HFF-Myc (cell line): ENCODE measurements around the gene FIG4.

Experiments
- DNase-seq: peaks from one replicate; pipeline ENCODE4 v3.0.0-alpha.2; 2011; ENCODE audit warnings: low read depth; ENCODE audit errors: extremely low read depth
- H3K4me3 ChIP-seq: replicated peaks from 2 replicates; pipeline ENCODE4 v1.5.1; 2011; ENCODE audit warnings: low read depth, mild to moderate bottlenecking, control low read depth, low read length
- TF ChIP-seq, protein P1 (sequence below): IDR thresholded peaks from 2 replicates; pipeline ENCODE4 v1.5.1; 2012; ENCODE audit warnings: mild to moderate bottlenecking, low read depth, low read length, control low read depth; ENCODE audit errors: missing control alignments

The FIG4 gene

DNA sequence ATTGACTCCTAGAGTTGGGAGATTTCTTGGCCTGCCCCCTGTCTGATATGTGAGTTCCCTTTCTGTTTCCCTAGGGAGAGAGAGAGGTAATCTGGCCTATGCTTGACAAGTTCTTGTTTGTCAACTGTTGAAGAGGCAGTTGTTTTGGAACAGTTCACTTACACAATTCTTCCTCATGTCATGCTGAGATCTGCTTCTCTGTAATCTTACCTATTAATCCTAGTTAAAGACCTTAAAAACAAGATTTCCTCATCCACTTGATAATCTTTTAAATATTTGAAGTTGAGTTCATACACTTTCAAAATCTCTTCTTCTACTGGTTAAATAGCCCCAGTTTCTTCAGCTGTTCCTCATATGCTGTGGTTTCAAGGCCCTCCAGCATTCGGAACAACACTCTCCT, 89.9 kb downstream of the FIG4 start:
- H3K4me3 ChIP-seq = no peak overlapping the region
- TF ChIP-seq, protein P1, sequence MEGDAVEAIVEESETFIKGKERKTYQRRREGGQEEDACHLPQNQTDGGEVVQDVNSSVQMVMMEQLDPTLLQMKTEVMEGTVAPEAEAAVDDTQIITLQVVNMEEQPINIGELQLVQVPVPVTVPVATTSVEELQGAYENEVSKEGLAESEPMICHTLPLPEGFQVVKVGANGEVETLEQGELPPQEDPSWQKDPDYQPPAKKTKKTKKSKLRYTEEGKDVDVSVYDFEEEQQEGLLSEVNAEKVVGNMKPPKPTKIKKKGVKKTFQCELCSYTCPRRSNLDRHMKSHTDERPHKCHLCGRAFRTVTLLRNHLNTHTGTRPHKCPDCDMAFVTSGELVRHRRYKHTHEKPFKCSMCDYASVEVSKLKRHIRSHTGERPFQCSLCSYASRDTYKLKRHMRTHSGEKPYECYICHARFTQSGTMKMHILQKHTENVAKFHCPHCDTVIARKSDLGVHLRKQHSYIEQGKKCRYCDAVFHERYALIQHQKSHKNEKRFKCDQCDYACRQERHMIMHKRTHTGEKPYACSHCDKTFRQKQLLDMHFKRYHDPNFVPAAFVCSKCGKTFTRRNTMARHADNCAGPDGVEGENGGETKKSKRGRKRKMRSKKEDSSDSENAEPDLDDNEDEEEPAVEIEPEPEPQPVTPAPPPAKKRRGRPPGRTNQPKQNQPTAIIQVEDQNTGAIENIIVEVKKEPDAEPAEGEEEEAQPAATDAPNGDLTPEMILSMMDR = no peak
- DNase-seq = no peak

DNA sequence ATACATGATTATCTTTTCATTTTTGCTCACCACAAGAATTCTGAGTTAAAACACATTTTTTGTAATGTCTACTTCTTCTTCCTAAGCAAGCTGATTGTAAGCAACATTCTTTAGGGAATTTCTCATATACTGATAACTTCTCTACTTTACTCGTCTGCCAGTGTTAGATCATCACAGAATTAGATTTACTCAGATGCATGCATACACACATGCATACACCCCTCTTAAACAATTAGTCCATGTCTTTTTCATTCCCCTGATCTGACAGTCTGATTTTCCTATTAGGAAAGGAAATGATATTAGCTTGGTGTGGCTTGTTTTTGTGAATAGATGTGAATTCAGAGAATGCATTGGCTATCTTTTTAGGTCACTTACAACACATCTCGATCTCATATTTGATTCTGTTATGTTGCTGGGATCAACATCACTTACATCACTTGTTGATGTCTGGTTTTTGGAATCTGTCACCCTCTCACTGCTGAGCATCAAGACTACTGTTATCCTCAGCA, 91.4 kb downstream of the FIG4 start:
- no peak for DNase-seq
- TF ChIP-seq, protein P1 = no peak
- H3K4me3 ChIP-seq = no peak overlapping the region

DNA sequence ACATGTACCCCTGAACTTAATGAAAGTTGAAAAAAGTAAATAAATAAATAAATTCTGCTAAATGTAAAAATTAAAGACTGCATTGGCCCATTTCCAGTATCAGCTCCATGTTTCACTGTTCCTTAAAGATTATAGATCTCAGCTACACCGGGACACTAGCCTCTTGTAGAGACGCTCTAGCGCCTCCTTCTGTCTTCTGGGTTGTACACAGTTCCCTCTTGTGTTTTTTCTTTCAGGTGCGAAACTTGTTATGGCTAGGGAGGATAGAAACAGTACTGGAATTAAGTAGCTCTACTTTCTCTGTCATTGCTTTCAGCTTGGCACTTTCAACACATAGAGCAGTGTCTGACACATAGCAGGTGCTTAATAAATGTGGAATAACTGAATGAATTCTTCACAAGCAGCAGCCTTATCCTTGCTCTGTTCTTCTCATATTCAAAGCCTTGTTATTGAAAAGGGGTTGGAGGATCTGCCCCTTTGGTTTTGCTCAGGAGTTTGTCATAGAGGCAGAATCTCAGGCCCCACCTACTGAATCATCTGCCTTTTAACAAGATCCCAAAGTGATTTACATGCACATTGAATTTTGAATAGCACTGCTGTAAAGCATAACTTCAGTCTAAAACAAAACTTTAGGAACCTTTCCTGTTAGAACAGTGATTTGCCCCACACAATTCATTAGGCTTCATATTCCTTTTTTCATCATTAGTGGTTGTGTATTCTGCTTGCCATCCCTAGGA, 92.3 kb downstream of the FIG4 start:
- DNase-seq = no peak
- TF ChIP-seq, protein P1 = peak; percentile 41
- H3K4me3 ChIP-seq = no peak overlapping the region

DNA sequence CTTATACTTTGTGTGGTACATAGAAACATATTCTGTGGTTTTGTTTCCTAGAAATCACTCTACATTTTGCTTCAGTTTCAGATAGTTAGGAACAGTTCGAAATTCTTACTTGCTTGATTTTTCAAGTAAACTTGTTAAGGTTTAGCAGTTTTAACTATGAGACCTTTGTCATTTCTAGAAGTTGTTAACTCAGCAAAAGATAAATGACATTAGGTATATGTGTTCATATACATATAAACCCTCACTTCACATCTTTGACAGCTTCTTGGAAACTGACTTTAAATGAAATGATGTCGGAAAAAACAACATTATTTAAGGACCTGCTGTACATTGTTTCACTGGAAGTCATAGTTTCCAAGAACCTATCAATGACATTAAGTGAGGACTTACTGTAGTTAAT, 96.2 kb downstream of the FIG4 start:
- DNase-seq = no peak
- TF ChIP-seq, protein P1 = no peak
- no peak overlapping the region for H3K4me3 ChIP-seq

DNA sequence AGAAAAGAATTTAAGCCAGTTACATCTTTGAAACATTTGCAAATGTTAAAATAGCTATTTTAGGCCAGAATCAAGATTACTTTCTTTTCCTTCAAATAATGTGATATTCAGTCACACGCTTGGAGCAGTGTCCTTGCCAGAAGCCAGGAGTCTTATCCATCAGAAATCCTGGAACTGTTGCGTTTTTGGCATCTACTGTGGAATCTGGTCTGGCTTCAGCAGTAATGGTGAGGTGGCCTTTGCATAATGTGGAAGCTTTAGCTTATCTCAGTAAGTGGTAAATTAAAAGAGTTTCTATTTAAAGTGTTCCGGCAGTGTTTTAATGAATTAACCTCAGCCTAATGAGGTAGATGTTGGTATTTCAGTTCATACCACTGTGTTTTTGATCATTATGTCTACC, 97.6 kb downstream of the FIG4 start:
- no peak for DNase-seq
- H3K4me3 ChIP-seq = no peak overlapping the region
- TF ChIP-seq, protein P1 = no peak

DNA sequence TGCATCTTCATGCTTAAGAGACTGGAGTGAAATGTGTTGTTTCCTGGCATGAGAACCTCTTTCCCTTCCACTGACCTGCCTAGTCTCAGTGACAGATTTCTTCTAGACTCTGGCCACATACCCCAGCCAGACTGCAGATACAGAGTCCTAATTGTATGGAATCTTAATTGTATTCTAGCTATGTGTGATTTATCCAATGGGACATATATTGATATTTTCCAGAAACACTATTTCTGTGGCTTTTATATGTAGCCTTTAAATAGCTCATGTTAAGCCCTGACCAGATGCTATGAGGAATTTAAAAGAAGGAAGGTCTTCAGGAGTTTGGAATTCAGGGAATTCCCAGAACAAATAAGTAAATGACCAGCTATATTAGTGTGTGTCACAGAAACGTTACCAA, 99.0 kb downstream of the FIG4 start:
- peak; percentile 24 for DNase-seq
- H3K4me3 ChIP-seq = no peak overlapping the region
- TF ChIP-seq, protein P1 = no peak

DNA sequence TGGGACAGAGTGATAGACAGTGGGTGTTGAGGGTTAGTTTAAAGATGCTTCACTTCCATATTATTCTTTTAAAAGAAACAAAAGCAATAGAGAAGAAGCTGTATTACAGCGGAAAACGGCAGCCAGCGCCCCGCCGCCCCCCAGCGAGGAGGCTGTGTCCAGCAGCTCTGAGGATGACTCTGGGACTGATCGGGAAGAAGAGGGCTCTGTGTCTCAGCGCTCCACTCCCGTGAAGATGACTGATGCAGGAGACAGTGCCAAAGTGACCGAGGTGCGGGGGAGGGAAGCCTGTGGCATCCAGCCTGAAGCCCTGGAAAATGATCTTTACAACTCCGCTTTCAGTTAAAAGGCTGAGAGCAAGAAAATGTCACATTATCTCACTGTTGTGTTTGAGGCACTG, 100.2 kb downstream of the FIG4 start:
- H3K4me3 ChIP-seq = no peak overlapping the region
- TF ChIP-seq, protein P1 = no peak
- no peak for DNase-seq
